Epithelial cell of prostate (primary cell): Measurements from ENCODE around the gene CAB39L.

Experiments used
- DNase-seq: peaks from one replicate; pipeline ENCODE4 v3.0.0-alpha.2; 2011; ENCODE audit warnings: low read depth, low spot score
- H3K27ac ChIP-seq: fragments of 450-650 bp; 2 replicates; pipeline ENCODE4 v1.5.1; 2017; ENCODE audit warnings: mild to moderate bottlenecking

Gene CAB39L

DNA sequence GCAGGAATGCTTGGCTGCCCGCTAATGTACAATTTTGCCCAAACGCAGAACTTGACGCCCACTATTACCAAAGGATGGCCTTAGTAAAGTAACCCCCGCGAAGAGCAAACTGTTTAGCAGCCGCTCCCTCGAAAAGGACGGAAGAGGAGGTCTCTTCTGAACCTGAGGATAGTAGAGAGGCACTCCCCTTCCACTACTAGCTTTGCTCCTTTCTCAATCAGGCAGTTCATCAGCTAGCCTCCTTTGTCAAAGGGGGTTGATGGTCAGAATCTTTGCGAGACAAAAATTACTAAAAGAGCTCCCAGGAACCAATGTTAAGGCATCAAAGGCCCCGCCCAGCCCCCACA lies 534 bp downstream of the CAB39L start:
- H3K27ac ChIP-seq: peak overlapping the region; percentile 87
- no peak for DNase-seq

DNA sequence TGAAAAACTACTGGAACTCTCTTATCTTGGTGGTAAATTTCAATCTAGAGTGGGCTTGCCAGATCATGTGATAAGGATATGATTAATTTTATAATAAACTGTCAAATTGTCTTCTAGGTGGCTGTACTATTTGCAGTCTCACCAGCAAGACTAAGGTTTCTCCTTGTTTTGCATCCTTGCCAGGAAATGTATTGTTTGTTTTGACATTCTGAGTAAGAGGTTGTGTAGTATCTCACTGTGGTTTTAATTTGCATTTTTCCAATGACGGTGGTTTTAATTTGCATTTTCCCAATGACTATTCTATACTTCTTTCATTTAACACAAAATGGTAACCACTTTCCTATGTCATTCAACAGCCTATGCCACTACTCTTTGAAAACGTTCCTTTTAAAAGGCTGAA lies 2.0 kb downstream of the CAB39L start:
- H3K27ac ChIP-seq: no peak overlapping the region
- DNase-seq: no peak

DNA sequence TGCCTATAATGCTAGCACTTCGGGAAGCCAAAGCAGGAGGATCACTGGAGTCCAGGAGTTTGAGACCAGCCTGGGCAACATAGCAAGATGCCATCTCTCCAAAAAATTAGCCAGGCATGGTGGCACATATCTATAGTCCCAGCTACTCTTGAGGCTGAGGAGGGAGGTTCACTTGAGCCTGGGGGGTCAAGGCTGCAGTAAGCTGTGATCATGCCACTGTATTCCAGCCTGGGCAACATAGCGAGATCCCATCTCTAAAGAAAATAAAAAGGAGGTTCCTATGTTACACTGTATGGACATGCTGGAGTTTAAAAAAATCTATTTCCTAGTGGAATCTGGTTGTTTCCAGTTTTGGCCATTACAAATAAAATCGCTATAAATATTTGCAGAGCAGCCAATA lies 2.6 kb downstream of the CAB39L start:
- DNase-seq: no peak
- no peak overlapping the region for H3K27ac ChIP-seq

DNA sequence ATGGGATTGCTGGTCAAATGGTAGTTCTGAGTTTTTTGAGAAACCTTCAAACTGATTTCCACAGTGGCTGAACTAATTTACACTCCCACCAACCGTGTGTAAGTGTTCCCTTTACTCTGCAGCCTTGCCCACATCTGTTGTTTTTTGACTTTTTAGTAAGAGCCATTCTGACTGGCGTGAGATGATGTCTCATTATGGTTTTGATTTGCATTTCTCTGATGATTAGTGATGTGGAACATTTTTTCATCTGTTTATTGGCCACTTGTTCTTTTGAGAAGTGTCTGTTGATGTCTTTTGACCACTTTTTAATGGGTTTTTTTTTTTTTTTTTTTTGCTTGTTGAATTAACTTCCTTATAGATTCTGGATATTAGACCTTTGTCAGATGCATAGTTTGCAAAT lies 4.3 kb downstream of the CAB39L start:
- DNase-seq: no peak

DNA sequence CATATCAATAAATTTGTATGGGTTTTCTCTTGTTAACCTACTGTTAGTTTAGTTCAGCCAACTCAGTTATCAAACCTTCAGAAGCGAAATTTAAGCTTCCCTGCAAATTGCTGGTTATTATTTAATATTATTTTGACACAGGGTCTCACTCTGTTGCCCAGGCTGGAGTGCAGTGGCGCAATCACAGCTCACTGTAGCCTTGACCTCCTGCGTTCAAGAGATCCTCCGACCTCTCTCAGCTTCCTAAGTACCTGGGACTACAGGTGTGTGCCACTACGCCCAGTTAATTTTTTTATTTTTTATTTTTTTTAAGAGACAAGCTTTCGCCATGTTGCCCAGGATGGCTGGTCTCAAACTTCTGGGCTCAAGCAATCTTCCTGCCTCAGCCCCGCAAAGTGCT lies 6.2 kb downstream of the CAB39L start:
- DNase-seq: no peak
- no peak overlapping the region for H3K27ac ChIP-seq

More for the DNA sequence above, 4.3 kb downstream of the CAB39L start:
- H3K27ac ChIP-seq: no peak overlapping the region

DNA sequence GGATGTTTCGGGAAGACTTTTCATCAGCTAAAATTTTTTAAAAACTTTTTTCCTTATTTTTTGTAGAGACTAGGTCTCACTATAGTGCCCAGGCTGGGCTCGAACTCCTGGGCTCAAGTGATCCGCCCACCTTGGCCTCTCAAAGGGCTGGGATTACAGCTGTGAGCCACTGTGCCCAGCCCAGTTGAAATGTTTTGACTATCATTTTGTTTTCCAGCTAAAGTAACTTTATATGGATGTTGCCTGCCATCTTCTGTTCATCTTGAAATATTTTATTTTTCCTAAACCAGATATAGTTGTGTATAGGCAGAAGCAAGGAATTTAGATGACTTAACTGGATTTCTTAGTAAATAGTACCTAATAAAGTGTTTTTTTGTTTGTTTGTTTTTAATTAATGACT lies 7.0 kb downstream of the CAB39L start:
- H3K27ac ChIP-seq: no peak overlapping the region
- DNase-seq: no peak

DNA sequence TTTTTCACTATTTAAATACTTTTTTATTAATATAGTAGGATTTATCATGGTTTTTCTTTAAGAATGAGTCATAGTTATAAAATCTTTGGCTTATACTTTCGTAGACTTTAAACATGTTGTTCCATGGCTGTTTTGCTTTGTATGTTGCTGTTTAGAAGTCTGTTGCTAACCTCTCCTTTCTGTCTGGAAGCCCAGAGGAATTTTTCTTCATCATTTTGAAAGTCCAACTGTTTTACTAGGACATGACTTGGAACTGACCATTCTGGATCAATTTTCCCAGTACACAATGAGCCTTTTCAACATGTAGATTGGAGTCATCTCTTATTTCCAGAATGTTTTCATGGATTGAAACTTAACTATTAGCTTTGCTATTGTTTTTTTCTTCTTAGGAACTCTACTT lies 7.9 kb downstream of the CAB39L start:
- no peak for DNase-seq
- no peak overlapping the region for H3K27ac ChIP-seq

DNA sequence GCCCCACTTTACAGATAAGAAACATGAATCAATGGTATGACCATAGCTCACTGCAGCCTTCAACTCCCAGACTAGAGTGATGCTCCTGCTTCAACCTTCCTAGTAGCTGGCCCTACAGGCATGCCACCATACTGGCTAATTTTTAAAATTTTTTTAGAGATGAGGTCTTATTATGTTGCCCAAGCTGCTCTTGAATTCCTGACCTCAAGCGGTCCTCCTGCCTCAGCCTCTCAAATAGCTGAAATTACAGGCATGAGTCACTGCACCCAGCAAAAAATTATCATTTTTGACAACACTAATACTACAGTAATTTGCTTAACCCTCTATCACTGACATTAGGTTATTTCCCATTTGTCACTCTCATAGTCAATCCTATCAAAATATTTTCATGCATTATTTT lies 14.7 kb downstream of the CAB39L start:
- H3K27ac ChIP-seq: no peak overlapping the region
- no peak for DNase-seq

DNA sequence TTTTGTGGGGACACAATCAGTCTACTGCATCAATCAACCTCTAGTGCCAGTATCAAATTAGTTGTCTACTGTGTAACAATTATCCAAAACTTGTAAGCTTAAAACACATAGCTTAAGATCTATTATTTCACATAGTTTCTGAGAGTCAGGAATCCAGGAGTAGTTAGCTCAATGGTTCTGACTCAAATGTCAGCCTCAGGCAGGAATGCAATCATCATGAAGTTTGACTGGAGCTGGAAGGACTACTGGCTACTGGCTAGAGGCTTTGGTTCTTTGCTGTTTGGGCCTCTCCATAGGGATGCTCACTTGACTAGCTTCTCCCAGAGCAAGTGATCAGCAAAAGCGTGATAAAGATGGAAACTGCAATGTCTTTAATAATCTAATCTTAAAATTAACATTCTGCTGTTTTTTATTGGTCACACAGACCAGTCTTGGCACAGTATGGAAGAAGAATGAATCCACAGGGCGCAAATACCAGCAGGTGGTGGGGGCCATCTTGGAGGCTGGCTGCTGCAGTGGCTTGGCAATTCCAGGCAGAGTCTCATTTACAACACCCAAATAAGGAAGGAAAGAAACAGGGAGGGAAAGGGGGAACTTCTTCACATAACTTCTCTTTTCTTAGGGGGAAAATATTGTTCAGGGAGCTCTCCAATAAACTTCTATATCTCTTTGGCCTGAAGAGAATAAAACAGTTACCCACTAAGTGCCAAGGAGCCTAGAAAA lies 15.7 kb downstream of the CAB39L start:
- no peak for DNase-seq
- no peak overlapping the region for H3K27ac ChIP-seq

DNA sequence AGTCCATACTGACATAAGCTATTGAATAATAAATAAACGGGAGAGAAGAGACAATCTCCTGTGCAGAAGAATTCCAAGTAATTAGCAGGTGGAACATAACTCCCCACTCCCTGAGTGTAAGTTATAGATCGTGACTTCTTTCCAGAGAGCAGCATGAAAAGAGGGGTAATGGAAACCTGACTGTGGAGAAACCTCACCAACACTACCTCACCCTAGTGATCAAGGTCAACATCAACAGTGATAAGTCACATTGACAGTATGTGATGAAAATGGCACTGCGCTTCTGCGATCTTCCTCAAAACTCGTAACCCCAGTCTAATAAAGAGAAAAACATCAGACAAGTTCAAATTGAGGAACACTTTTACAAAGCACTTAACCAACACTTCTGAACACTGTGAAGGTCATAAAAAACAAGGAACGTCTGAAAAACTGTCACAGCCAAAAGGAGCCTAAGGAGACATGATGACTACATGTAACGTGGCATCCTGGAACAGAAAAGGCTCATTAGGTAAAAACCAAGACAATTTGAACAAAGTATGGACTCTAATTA lies 19.8 kb downstream of the CAB39L start:
- no peak for DNase-seq
- H3K27ac ChIP-seq: no peak overlapping the region

DNA sequence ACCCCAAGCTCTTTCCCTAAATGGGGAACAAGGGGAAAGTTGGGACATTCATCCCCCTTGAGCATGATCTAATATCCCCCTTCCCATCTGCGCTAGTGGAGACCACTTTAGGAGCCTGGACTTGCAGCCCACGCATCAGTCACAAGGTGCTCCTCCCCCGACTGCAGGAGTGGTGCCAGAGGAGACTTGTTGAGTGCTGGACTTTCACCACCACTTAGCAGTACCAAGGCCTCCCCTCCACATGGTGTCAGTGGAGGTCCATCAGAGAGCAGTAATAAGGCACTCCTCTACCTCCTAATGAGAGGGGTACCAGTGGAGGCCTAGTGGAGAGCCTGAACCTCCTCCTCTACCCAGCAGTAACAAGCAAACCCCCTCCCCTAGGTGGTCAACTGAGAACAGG lies 22.5 kb downstream of the CAB39L start:
- DNase-seq: no peak
- no peak overlapping the region for H3K27ac ChIP-seq

DNA sequence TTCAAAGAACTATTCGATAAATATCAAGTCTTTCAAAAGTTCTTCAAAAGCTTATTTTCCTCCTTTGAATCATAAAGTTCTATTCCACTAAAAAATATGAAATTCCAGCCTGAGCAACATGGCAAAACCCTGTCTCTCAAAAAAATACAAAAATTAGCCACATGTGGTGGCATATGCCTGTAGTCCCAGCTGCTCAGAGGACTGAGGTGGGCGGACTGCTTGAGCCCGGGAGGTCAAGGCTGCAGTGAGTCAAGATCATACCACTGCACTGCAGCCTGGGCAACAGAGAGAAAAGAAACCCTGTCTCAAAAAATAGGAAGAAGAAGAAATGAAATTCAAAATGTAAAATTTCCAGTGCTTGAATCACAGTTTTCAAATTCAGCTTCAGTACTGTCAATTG lies 24.6 kb downstream of the CAB39L start:
- DNase-seq: no peak
- no peak overlapping the region for H3K27ac ChIP-seq

DNA sequence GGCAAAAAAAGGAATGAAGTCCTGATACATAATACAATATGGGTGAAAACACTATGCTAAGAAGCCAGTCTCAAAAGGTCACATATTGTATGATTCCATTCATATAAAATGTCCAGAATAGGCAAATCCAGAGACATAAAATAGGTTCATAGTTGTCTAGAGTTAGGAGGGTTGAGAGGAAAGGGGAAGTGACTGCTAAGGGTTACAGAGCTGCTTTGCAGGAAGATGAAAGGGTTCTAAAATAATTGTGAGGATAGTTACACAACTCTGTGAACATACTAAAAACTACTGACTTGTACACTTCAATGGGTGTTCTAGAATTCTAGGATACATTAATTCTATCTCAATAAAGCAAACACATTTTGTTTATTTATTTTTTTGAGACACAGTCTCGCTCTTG lies 25.7 kb downstream of the CAB39L start:
- DNase-seq: no peak
- H3K27ac ChIP-seq: no peak overlapping the region

DNA sequence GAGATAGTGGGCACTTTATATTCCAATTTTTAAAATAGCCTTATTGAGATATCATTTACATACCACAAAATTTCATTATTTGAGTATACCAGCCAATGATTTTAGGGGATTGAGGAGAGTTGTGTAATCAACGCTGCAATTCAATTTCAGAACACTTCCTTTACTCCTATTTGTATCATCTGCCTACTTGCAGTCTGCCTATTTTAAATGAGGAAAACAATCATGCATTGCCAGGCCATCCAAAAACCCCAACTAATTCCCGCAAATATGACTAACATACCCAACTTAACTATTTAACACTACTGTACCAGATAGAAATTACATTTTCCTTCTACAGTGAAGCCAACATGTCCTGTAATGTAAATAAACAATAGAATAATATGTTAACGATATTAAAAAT lies 26.7 kb downstream of the CAB39L start:
- no peak for DNase-seq
- H3K27ac ChIP-seq: no peak overlapping the region

DNA sequence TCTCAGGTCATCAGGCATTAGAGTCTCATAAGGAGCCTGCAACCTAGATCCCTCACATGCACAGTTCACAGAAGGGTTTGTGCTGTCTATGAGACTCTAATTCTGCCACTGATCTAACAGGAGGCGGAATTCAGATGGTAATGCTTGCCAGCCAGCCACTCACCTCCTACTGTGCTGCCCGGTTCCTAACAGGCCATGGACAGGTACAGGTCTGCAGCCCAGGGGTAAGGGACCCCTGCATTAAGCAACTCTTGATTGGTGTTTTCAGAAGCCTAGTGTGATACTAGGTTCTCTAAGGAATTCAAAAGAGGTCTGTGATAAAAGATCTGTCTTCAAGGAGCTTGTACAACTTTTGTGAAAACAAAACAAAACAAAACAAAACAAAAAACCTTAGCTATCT lies 31.1 kb downstream of the CAB39L start:
- no peak overlapping the region for H3K27ac ChIP-seq
- DNase-seq: no peak

DNA sequence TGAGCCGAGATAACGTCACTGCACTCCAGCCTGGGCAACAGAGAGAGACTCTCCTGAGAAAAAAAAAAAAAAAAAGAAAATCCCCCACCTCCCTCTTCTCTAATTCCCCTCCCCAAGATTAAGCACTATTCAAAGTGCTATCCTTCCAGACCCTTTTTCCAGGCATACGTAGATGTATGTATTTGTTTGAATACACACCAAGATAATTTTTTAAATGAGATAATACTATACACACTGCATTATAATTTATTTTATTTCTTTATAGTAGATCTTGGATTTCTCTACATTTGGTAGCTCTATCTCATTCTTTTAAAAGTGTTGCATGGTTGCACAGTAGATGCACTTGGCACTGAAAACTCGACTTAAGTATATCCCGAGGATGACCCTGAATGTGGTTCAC lies 32.5 kb downstream of the CAB39L start:
- no peak for DNase-seq
- no peak overlapping the region for H3K27ac ChIP-seq

DNA sequence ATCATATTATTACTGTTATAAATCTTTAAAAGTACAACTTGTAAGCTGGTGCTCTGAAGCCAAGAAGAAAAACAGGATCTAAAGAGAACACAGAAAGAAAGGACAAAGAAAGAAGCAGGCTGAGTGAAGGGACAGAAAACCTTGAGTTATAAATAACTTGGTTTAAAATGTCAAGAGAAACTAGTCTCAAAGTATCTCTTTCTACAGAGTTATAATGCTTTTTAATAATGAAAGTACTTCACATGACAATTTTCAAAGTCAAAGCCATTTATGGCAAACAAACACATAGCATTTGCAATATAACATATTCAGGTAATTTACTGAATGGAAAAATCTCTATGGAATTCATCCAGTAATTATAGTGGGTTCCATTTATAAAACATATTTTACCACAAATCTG lies 33.4 kb downstream of the CAB39L start:
- DNase-seq: no peak
- H3K27ac ChIP-seq: no peak overlapping the region

DNA sequence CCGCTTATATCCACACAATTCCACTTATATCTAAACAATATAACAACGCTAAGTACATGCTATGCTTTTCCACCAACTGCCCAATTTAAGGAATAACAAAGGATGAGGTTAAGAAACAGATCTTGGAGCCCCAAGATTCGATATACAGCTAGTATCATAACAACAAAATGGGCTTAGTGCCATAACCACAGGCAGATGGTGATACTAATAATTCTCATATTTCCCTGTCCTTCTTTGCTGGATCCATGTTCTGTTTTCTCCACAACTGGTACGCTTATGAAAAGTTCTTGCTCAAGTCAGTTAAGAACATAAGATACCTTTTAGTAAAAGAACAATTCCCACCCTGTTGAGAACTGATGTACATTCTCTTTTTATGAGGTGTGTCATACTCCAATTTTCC lies 33.9 kb downstream of the CAB39L start:
- no peak overlapping the region for H3K27ac ChIP-seq
- DNase-seq: no peak

DNA sequence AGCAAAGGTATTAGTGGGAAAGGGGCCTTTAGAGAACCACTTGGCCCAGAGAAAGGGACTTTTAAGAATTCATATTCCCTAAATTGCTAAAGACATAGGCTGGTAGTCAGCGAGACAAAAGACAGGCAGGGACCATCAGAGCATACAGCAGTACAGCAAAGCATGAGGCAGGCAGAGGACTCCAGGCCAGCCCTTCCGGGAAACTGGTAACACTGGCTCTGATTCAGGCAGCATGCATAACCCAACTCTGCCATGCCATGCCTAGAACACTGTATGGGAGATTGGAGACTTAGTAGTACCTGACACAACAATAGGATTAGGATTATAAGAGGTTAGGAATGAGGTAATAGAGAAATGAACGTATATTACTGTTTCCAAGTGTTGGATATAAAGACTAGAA lies 34.9 kb downstream of the CAB39L start:
- no peak overlapping the region for H3K27ac ChIP-seq
- DNase-seq: no peak

DNA sequence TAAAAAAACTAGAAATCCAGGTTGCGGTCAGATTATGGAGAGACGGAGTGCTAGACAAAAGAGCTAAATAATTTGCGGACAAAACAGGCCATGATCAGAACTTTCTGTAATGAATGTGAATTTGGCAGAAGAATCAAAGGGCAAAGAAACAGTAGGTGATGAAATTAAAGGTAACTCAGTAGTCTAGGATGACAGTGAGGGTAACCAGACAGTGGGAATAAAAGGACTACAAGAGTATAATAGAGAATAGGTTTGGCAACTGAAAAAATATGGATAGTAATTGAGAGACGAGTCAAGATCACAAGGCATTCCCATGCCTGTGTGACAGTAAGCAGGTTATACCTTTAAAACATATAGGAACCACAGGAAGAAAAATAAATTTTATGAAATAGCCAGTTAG lies 35.9 kb downstream of the CAB39L start:
- no peak for DNase-seq
- no peak overlapping the region for H3K27ac ChIP-seq

DNA sequence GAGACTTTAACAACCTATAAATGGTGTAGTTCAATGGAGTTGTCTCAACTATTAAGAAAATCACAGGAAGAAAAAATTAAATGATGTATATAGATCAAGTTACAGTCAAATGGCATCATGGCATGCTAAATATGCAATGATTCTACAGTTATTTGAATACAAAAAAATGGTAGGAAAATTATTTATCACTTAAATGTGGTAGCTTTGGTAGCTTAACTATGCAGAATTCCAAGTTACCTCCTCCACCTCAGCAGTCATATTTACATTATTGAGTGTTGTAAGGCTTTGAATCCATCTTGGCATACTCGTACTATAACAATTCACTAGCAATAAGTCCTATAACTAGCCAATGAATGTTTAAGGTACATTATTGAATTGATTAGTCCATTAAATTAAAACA lies 36.8 kb downstream of the CAB39L start:
- H3K27ac ChIP-seq: no peak overlapping the region
- DNase-seq: no peak

DNA sequence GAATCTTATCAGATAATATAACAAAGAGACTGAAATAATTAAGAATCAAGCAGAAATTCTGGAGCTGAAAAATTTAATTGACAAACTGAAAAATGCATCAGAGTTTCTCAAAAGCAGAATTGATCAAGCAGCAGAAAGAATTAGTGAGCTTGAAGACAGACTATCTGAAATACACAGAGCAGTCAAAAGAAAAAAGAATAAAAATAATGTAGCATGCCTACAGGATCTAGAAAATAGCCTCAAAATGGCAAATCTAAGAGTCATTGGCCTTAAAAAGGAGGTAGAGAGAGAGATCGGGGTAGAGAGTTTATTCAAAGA lies 39.2 kb downstream of the CAB39L start:
- DNase-seq: no peak
- H3K27ac ChIP-seq: no peak overlapping the region
